HL-60/S4 treated with retinoic acid at 250 ng/mL for 4 days and 3 days (cell line): ENCODE results near the gene HPS1.
"Not testable (repeated sequence)": the region's sequence is repeated elsewhere in the genome, so short reads cannot be mapped to it uniquely, and the experiment has no call there.

Experiments used
- in situ Hi-C: fragments of 300-500 bp; cut with MboI; formaldehyde crosslinking; loops from 2 replicates; pipeline ENCODE4 v1.7.0; 2022; ENCODE audit warnings: low sequenced_read_pairs

The HPS1 gene

DNA sequence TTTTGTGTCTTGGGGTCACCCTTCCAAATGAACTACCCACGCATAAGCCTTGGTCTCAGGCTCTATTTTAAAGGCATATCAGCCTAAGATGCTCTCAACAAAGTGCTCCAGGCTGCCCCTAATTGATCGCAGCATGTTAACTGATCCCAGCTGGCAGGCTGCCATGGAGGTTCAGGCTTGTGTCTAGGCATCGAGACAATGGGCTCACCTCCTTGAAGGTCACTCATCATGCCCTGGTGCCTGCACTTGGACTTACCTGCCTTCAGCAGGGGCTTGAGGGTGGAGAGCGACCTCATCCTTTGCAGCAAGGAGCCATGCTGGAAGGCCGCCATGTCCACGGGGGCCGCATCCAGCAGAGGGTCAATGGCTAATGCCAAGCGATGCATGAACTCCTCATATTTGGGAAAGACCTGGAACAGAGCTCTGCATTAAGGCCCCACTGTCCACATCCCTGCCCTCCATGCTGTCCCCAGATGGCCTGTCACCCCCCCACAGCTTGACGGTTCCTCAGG, 49.6 kb downstream of the HPS1 start:
- in situ Hi-C loops, result no loop called here

DNA sequence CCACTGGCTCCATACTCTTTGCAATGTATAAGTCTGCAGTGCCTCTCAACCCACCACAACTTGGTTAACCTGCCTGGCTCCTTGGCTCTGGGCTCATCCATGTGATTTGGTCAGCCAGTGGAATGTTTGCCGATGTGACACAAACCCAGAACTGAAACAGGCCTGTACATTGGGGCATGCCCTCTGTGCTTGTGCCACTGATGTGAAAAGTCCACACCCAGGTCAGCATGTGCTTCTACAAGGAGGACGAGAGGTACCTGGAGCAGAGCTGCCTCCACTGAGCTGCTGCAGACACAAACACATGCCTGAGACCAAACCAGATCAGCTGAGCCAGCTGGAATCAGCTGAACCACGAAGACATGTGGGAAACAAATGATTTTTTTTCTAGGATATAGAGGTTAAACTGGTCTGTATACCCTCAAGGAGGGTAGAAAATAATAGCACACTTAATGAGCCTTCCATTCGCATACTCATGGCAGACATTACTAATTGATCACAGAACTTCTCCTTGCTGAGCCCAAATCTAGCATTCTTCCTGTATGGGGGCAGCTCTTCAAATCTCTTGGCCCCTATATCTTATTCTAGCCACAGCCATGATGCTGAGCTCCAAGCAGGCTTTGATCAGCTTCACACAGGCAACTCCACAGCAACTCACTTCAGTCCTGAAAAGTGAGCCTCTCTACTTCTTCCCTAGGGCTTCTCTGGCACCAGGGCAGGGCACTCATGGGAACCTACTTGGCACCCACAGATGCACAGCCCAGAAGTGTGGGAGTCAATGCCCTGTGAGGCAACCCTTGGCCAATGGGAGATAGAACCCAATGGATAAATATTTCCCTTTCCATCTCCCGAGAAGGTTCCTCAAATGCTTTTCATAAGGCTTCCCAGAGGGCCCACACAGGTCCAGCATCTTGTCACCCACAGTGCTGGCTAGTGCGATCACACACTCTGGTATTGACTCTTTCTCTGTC, 50.4 kb downstream of the HPS1 start:
- in situ Hi-C loops, result no loop called here

DNA sequence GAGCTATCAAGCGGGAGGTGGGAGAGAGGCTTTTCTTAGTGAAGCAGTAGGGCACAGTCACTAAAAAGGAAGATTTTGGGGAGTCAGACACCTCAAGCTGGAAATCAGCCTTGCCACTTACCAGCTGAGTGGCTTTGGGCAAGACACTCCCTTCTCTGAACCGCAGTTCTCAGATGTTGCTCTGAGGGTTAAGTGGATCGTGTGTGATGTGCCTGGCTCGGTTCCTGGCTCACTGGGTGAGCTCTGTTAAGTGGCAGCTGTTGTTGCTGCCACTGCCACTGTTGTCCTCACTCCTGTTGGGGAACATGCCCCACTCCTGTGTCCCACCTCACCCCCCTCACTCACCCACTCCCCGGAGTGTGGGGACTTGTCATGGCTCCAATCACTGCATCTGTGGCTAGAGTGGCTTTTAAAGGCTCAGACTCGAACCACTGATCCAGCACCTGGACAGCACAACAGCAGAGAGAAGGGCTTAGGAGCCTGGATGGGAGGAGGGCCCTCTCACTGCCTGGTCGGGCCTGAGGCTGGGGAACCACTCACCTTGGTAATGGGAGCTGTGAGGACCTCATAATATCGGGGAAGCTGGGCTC, 51.8 kb downstream of the HPS1 start:
- in situ Hi-C loops, result no loop called here

DNA sequence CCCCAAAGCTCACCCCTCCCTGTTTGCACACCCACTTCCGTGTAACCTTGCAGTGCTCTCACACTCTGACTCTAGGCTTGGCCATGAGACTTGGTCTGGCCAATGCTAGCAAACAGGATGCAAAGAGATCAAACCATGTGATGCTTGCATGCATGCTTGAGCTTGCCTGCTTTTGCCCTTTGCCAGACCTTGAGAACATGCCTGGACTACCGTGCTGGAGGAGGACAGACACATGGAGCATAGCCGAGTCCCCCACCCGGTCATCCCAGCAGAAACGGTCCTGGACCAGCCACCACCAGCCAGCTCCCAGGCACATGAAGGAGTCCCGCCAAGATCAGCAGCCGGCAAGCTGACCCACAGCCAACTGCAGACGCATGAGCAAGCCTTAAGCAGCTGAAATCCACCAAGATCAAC, 55.1 kb downstream of the HPS1 start:
- in situ Hi-C loops, result no loop called here

DNA sequence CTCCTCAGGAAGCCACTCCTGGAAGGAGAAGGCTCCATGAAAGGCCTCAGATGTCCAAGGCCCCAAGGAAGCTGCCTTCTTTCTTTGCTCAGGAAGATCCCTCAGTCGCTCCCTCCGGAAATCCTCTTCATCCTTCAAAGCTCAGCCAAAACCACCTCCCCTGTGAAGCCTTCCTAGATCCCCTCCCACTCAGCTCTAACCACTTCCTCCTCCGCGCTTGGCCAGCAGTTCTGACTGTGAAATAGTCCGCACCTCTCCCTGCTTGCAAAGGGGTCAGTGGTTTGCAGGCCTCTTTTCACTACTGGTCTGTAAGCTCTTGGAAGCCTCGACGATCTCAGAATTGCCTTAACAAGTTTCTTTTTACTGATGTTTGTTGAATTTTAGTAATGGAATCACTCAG, 55.7 kb downstream of the HPS1 start:
- in situ Hi-C loops, result no loop called here

DNA sequence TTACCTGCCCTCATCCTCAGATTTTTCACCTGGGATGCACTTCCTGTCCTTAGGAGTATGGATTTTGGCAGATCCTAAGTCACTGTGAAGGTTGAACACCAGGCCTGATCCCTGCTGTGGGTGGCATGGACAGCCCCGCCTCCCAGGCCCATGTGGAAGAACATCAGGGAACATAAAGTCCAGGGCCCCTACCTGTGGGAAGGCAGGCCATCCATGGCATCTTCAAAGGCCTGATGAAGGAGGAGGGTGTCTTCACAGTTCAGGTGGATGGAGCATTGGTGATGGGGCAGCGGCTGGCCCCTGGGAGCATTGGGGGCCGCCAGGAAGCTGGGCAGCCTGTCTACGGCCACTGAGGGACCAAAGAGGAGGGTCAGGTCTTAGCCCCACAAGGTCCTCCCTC, 56.3 kb downstream of the HPS1 start:
- in situ Hi-C loops, result no loop called here

DNA sequence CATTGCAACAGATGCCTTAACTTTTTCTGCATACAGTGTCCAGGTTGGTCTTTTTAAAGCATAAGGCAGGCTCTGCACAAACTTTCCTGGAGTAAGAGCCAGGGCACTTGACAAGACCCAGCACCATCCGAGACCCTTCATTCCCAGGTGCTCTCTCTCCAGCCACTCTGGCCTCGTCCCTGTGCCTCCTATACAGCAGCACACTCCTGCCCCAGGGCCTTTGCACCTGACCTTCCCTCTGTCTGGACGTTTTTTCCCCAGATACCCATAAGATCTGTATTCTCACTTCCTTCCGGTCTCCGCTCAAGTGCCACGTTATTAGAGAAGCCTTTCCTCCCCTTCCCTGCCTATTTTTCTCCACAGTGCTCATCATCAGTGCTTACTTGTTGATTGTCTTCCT, 57.3 kb downstream of the HPS1 start:
- in situ Hi-C loops, result no loop called here

DNA sequence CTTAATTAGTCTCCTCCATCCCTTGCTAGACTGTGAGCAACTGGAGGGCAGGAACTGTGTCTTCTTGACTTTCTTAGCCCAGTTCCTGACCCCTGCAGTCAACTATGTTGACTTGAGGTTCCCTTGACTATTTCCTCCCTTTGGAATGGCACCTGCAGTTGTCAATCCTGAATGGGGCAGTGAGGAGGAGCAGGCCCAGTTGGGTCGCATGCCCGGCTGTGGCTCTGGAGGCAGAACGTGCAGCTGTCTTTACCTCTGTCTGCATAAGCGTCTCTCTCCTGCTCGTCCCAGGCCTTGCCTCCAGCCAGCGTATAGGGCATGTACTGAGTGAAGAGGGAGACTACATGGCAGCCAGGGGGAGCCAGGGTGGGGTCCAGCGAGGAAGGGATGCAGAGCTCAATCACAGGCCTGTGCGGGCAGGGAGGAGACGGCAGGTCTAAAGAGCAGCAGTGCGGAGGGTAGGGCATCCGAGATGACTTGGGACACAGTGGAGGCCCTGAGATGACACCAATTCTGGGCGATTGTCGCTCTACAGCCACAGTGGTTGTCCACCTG, 58.6 kb downstream of the HPS1 start:
- in situ Hi-C loops, result no loop called here

DNA sequence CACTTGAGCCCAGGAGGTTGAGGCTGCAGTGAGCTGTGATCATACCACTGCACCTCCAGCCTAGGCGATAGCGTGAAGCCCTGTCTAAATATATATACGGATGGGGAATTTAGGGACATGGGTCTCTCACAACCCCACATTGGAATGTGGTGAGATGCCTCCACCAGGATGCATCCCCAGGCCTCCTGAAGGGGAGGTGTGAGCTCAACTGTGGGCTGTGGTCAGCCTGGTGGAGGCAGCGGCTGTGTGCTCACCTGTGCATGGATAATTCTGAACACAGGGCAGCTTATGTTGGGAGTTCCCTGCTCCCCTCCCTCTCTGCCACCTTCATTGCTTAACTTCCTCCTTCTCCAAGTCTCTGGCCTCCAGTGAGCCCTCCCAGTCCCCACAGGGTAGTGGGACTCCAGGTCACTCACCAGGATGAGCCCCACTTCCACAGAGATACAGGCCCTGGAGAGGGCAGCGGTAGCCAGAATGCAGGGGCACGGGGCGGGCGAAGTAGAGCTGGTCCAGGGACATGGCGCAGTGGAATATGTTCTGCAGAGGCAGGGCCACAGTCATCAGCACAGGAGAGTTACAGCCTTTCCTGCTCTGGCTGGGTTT, 62.1 kb downstream of the HPS1 start:
- in situ Hi-C loops, result no loop called here

DNA sequence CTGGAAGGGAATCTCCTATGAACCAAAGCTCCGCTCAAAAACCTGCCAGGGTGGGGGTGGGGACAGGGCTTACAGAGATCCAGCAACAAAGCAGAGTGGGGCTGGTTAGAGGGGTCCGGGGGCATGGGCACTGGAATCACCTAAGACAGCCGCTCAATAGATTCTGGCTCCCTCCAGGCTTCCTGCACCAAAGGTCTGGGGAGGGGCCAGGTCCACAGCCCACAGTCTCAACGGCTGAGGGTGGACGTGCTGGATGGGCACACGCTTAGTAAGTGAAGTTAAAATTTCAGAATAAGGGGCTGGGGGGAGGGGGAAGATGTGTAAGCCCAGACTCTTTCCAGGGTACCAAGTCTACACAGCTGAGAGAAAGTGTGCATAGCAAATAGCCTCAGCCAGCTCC, 62.9 kb downstream of the HPS1 start:
- in situ Hi-C loops, result no loop called here

DNA sequence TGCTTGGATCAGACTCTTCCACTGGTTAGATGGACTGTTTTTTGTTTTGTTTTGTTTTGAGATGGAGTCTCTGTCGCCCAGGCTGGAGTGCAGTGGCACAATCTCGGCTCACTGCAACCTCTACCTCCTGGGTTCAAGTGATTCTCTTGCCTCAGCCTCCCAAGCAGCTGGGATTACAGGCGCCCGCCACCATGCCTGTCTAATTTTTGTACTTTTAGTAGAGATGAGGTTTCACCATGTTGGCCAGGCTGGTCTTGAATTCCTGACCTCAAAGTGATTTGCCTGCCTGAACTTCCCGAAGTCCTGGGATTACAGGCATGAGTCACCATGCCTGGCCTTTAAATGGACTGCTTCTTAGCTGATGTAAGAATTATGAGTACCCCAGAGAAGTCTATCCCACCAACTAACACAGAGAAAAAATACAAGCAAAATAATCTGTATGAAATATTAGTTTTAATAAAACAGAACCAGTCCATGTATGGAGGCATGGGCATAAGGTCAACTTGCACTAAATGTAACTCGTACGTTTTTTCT, 63.5 kb downstream of the HPS1 start:
- in situ Hi-C loops, result not testable (repeated sequence)

DNA sequence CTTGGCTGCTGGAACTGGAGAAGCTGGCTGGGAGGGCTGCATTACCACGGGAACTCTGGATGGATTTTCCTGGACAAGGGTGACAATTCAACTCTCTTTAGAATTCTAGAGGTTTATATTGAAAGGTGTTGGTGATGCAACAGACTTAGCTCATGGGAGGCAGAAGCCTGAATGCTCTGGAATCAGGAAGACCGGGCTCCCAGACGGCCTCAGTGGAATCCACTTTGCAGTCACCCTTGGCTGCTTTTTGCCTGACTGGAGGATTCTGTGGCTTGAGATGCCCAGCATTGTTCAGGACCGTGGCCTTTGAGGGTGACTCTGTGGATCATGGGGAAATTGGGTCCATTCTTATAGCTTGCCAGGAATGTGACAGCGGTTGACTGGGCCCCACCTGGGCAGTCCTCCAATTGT, 64.0 kb downstream of the HPS1 start:
- in situ Hi-C loops, result no loop called here

DNA sequence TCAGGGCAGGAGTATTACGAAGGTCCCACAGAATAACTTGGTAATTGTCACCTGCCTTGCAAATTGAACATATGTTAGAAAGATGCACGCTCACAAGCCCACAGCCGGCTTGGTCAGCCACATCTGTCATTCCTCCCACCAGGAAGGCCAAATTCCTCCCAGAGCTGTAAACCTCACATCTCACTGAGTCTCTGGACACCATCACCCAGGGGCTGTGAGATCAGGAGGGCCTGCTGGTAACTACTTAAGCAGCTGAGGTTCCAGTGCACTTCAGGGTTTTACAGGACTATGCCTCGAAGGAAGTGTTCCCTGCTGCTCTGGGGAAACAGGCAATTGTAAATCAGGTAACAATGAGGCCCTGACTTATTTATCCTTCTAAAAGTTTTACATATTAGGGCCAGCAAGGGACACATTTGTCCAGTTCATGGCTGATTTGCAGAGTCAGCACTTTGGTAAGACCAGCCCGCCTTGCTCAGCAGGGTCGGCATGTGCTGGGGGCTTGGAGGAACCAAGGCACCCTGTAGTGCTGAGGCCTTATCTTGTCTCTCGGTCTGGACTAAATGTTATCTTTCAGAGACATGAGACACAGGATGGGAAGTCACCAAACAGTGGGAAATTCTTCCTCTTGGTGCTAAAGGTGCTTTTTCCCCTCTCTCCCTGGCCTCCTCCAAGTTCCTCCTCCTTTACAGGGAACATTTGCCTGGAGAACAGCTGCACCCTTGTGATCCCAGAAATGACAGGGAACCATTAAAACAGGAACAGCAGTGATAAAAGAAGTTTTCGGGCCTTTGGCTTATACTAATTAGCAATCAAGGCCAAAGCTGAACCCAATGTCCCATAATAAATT, 66.0 kb downstream of the HPS1 start:
- in situ Hi-C loops, result no loop called here

DNA sequence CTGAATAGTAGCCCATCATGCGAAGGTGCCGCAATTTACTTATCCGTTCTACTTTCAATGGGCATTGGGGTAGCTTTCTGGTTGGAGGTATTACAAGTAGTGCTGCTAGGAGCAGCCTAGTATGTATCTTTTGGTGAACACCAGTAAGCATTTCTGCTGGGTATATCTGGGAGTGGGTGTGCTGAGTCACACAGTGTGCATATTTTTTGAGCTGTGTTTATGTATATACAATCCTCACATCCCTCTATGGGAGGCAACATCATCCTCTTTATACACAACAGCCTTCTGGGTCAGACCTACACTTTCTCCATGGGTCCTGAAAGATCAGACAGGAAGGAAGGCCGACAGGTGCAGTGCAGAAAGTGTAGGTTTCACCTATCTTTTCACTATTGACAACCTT, 68.0 kb downstream of the HPS1 start:
- in situ Hi-C loops, result no loop called here

DNA sequence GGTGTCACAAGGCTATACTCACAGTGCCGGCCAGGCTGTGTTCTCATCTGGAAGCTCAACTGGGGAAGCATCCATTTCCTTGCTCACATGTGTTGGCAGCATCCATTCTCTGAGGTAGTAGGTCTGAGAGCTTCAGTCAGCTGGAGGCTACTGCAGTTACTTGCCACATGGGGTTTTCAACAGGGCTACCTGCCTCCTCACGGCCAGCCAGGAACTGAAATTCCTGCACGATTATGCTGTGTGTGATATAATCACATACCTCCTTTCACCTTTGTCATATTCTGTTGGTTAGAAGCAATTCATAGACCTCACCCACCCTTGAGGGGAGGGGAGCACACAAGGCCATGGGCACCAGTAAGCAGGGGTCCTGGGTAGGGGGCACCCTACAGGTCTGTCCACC, 69.2 kb downstream of the HPS1 start:
- in situ Hi-C loops, result no loop called here

DNA sequence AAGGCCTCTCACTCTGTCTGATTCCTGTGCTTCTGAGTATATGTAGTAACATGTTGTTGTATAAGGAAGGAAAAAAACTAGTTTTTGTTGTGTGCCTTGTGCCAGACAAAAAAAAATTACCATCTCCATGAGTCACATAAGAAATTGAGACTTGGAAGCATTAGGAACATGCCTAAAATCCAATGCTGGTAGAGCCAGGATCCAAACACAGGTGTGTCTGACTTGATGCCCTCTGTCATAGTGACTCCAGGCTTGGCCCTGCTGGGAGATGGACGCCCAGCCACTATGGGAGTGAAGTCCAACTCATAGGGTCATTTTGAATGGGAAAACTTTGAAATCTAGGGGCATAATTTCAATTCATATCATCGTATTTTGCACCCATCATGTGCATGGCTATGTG, 69.7 kb downstream of the HPS1 start:
- in situ Hi-C loops, result no loop called here

DNA sequence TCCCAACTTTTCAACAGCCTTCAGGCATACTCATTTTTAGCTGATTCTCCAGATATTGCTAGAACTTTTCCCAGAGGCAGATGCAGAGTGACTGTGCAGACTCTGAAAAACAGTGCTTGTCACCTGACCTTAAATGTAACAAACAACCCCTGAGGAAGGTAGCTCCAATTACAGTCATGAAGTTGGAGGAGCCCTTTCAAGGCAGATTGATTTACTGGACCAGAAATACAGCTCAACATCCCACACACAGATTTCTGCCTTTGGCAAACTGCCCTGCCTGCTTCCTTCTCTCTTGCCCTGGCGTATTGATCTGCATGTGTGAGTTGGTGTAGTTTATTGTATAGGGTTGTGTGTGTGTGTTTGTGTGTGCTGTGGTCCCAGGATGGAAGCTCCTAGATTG, 70.2 kb downstream of the HPS1 start:
- in situ Hi-C loops, result no loop called here

DNA sequence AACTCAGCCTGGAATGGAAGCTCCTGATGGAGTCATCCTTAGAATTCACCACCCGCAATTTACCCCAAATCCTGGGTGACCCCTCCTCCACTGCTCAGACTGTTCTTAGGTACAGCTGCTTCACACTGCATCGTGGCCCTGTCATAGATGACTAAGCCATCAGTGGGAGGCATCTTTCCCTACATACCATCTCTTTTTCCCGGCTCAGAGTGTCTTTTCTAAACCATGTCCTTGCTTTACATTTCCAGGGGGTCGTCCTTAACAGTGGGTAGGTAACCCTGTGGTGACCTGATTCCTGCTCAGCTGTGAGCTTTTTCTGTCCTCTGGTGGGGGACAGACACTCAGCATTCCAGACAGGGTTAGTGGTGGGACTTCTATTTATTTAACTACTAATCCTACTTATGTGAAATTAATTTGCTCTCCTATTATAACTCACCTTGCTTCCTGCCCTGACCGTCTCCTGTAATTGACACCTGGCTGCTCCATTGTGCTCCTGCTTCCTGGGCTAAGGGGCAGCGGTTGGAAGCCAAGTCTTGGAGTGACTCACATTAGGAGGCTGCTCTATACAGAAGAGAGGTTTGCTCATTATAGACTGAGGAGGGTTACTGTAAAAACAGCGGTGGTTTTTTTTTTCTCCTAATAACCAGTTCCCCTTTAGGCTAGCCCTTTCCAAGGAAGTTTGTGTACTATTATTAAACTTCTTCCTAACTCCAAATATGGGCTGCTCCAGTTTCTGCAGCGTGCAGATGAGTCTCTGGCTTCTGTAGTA, 72.3 kb downstream of the HPS1 start:
- in situ Hi-C loops, result no loop called here

DNA sequence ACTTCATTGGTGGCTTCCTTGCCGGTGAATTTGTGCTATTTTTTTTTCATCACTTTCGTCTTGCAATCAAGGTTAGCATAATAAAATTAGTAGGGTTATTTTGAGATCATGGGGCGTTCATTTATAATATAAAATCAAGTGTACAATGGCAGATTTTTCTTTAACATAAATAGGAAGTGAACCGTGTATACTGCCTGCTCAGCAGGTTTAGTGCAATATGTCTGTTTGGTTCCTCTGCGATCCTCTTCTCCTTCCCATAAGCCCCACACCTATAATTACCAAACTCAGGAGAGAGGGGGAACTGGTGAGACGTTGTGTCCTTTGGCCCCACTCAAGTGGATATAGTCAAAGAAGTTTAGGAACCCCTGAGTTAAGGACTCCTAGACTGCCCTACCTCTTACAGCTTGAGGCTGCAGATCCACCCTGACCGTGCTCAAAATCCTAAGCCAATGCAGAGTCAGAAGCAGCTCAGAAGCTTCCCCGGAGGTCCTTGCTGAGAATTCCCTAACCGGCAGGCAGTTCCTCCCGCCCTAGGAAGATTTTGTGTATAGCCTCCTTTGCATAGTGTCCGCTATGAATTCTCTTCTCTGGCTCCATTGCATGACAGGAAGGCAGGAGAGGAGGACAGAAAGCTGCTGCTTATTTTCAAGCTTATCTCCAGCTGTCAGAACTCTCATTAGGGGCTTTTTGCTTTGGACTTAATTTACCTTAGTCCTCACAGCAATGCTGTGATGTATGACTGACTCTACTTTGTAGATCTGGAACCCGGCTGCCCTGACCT, 73.3 kb downstream of the HPS1 start:
- in situ Hi-C loops, result no loop called here
